ES-I3 (cell line): Measurements from ENCODE around the gene FOXC2.

Experiments
- H3K36me3 ChIP-seq: 2 replicates; pipeline ENCODE4 v1.6.1; 2013; ENCODE audit warnings: mild to moderate bottlenecking, low read length, control low read depth, moderate library complexity; ENCODE audit not compliant: insufficient read depth
- H3K4me1 ChIP-seq: 2 replicates; pipeline ENCODE4 v1.6.1; 2013; ENCODE audit warnings: mild to moderate bottlenecking, control low read depth, low read length; ENCODE audit not compliant: insufficient read depth
- H3K9ac ChIP-seq: 2 replicates; pipeline ENCODE4 v1.6.1; 2013; ENCODE audit warnings: low read depth, mild to moderate bottlenecking, low read length, moderate library complexity
- H3K9me3 ChIP-seq: 2 replicates; pipeline ENCODE4 v1.6.1; 2013; ENCODE audit warnings: mild to moderate bottlenecking, low read length, moderate library complexity; ENCODE audit not compliant: control insufficient read depth, insufficient read depth

Gene FOXC2

DNA sequence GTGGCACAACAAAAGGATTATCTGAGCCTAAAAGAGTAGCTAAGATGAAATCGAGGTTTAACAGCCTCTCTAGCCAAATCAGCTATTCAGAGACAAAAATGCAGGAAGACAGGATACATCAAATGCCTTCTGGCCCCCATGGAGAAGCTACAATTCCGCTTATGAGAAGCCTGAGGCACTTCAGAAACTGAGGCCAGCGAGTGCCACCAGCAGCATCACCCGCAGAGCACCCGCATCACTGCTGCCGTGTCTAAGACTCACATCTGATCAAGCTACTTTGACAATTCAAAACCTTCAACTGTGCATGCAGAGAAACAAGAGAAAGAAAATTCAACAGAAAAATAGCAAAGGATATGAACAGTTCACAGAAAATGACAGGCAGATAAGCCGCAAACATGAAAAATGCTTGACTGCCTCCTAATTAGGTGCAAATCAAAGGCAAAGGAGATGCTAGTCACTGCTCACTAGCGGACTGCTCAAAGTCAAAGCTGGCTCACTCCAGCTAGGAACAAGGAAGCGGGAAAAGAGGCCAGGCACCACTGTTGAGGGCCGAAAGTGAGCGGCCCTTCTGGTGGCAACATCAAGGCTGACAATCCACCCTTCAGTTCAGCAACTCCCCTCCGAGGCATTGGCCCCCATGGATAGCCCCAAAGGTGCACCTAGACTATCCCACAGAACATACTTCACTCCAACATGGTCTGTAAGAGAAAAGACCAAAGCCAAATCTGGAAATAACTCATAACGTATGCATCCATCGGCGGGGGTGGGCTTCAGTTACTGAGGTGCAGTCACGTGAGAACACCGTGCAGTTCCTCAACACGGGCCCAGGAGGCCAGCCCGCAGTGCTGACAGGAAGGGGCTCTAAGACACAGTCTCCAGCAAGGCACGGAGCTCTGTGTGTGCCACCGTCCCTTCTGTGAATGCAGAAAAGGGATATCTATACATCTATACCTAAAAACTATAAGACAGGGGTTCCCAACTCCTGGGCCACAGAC is 23.6 kb upstream of the FOXC2 start:
- H3K36me3 ChIP-seq, result no peaks in the 10 kb centered on the region; the same call in 1 of the 2 replicates
- H3K4me1 ChIP-seq, result no peaks in the 10 kb centered on the region
- no peaks in the 10 kb centered on the region for H3K9me3 ChIP-seq
- H3K9ac ChIP-seq, result no peak overlapping the region

DNA sequence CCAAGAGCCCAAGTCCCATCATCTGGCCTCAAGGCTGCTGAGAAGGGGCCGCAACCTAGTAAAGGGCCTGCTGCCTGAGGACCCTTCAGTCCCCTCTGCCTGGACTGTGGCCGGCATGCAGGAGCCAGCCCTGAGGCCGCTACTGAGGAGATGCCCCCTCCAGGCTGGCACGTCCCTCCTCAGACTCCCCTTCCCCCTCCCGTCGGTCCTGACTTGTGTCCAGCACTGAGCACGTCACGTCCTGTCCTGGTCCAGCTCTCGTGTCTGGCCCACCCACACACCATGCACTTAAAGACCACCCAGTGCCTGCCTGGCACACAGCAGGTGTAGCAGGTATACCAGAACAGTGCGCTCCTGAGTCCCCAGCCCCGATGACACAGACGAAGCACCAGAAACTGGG is 21.1 kb upstream of the FOXC2 start:
- H3K9me3 ChIP-seq, result no peaks in the 10 kb centered on the region
- no peaks in the 10 kb centered on the region for H3K4me1 ChIP-seq
- H3K36me3 ChIP-seq, result no peaks in the 10 kb centered on the region
- no peak overlapping the region for H3K9ac ChIP-seq

DNA sequence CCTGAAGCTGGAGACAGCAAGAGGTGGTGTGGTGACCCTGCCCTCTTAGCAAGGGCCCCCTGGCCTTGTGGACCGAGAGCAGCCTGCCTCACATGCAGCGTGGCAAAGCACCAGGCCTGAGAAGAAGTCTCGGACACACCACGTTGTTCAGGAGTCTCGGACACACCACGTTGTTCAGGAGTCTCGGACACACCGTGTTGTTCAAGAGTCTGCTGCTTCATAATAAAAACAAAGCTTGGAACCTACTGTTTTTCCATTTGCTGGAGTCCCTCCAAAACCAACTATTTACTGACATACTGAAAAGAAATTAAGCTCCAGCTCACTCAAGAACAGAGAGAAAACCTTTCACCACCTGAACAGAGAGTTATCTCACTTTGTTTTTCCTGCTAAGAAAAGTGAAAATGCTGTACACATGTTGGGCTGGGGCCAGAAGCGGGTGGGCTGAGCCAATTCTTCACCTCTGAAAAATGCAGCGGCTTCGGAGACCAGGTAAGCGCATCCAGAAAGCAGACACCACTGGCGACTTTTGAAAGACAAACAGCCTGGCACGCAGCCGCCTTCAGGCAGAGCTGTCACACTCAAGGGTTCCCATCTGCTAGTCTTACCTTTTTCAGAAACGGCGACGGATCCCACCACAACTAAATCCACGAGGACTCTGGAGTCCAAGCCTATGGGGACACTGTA is 20.5 kb upstream of the FOXC2 start:
- Histone ChIP-seq H3K36me3 (no peaks in the 10 kb centered on the region; the same call in 1 of the 2 replicates), H3K9me3 (no peaks in the 10 kb centered on the region), H3K4me1 (no peaks in the 10 kb centered on the region), H3K9ac (no peak overlapping the region)

DNA sequence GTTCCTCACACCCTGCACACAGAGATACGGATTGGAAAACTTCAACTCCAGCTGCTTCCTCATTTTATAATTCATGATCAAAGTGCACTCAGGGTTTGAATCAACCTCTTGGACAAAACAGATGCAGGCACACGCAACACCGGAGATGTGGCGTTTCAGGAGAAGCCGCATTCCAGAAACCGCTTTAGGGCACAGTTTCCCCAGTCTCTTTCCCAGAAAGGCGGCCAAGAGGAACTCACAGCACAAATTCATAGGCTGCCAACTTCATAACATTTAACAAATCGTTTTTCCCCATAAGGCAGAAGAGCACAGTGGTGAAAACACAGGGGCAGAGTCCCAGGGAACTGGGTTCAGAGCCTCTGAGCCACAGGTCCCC is 20.0 kb upstream of the FOXC2 start:
- Histone ChIP-seq H3K9ac (no peak overlapping the region), H3K36me3 (no peaks in the 10 kb centered on the region; the same call in 1 of the 2 replicates), H3K4me1 (no peaks in the 10 kb centered on the region), H3K9me3 (no peaks in the 10 kb centered on the region)

DNA sequence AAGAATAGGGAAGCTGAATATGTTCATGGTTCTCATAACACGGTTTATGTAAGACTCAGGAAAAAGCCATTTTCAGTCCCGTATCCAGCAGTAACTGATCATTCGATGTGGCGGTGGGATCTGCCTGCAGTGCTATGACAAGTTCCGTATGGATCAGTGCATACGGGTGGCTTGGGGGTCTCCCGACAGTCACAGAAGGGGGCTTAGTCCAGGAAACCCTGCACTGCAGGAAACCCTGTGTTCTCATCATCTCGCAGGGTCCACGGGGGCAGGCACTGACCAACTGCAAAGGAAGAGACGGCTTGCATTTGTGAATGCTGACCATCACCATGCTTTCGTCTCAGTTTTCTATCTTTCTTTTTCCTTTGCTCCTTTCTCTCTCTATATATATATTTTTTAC is 19.3 kb upstream of the FOXC2 start:
- Histone ChIP-seq H3K36me3 (no peaks in the 10 kb centered on the region; the same call in 1 of the 2 replicates), H3K9ac (no peak overlapping the region), H3K4me1 (no peaks in the 10 kb centered on the region), H3K9me3 (no peaks in the 10 kb centered on the region)

DNA sequence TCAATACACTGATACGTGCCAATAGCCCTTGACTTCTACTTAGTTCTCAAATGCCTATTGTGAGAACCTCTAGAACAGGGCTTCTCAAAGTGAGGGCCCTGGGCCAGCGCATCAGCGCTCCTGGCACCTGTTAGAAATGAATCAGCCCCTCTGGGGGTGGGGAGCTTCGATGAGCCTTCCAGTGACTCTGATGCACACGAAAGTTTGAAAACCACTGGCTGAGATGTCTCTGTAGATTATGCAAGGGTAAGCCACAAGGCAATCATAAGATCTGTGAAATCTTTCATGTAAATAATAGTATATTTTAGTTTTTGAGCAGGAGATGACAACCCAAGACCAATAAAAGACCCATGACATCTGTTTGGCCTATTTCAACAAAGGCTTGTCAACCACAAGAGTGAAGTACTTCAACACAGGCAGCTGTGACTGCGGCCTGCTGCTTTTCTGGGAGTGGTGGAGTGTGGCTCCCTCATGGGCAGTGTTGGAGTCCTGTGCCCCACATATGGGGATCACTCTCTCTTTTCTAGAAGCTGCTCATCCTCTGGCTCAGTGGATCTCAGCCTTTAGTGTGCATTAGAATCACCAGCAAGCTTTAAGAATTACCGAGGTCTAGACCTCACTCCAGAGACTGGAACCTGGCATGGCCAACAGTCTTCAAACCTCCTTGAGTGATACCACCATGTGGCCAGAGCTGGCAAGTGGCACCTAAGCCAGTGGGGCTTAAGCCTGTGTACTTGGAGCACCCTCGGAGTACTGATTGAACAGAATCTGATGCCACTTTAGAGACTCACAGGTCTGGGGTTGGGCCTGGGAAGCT is 17.3 kb upstream of the FOXC2 start:
- no peaks in the 10 kb centered on the region; the same call in 1 of the 2 replicates for H3K36me3 ChIP-seq
- H3K9me3 ChIP-seq, result no peaks in the 10 kb centered on the region
- peaks cover 3% of the 10 kb centered on the region for H3K4me1 ChIP-seq
- no peak overlapping the region for H3K9ac ChIP-seq

DNA sequence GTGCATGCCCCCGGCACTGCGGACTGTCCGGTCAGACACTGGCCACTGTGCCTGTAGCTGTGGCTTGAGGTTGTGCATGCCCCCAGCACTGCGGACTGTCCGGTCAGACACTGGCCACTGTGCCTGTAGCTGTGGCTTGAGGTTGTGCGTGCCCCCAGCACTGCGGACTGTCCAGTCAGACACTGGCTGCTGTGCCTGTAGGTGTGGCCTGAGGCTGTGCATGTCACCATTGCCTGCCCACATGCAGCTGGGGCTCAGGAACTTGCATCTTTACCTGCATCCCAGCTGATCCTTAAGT is 16.8 kb upstream of the FOXC2 start:
- Histone ChIP-seq H3K4me1 (peaks cover 4% of the 10 kb centered on the region), H3K36me3 (no peaks in the 10 kb centered on the region; the same call in 1 of the 2 replicates), H3K9ac (no peak overlapping the region), H3K9me3 (no peaks in the 10 kb centered on the region)

DNA sequence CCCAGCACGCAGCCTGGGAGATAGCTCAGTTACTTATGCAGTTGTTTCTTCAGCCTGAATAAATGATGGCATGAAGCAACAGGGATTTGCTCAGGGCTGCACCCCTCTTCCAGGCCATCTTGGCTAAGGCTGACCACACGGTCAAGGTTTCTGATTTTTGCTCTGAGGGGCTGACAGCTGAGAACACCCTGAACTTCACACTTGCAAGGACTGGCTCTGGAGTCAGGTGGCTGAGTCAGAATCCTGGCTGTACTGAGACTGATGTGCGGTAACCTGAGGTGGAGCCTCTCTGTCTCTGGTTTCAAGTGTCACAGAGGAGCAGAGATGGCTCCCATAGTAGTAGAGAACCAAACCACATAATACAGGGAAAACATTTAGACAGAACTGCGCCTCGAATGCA is 16.3 kb upstream of the FOXC2 start:
- peaks cover 4% of the 10 kb centered on the region for H3K4me1 ChIP-seq
- H3K9ac ChIP-seq, result no peak overlapping the region
- no peaks in the 10 kb centered on the region; the same call in 1 of the 2 replicates for H3K36me3 ChIP-seq
- no peaks in the 10 kb centered on the region for H3K9me3 ChIP-seq

DNA sequence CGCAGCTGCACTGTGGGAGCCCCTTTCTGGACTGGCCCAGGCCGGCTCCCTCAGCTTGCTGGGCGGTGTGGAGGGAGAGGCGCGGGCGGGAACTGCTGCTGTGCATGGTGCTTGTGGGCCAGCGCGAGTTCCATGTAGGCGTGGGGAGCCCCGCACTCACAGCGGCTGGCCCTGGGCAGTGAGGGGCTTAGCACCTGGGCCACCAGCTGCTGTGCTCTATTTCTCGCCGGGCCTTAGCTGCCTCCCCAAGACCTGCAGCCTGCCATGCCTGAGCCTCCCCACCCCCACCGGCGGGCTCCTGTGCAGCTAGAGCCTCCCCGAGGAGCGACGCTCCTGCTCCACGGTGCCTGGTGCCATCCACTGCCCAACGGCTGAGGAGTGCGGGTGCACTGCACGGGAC is 13.3 kb upstream of the FOXC2 start:
- no peaks in the 10 kb centered on the region for H3K9me3 ChIP-seq
- peaks cover 4% of the 10 kb centered on the region for H3K4me1 ChIP-seq
- H3K9ac ChIP-seq, result no peak overlapping the region
- no peaks in the 10 kb centered on the region; the same call in 1 of the 2 replicates for H3K36me3 ChIP-seq

DNA sequence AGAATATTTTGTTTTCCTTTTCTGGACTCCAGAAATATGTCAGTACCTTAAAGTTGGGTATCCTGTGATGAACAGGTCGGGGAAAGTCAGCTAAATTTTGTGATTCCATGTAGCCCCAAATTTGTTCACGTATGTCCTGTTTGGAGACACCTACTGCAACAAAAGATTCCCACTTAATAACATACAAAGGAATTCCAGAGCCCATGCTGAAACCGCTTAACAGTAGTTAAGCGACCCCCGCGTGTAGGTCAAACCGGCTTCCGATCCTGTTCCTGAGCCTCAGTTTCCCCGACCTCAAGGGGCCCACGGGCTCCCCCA is 12.1 kb upstream of the FOXC2 start:
- Histone ChIP-seq H3K36me3 (no peaks in the 10 kb centered on the region; the same call in 1 of the 2 replicates), H3K4me1 (peaks cover 4% of the 10 kb centered on the region), H3K9ac (peak overlapping the region; percentile 71), H3K9me3 (no peaks in the 10 kb centered on the region)

DNA sequence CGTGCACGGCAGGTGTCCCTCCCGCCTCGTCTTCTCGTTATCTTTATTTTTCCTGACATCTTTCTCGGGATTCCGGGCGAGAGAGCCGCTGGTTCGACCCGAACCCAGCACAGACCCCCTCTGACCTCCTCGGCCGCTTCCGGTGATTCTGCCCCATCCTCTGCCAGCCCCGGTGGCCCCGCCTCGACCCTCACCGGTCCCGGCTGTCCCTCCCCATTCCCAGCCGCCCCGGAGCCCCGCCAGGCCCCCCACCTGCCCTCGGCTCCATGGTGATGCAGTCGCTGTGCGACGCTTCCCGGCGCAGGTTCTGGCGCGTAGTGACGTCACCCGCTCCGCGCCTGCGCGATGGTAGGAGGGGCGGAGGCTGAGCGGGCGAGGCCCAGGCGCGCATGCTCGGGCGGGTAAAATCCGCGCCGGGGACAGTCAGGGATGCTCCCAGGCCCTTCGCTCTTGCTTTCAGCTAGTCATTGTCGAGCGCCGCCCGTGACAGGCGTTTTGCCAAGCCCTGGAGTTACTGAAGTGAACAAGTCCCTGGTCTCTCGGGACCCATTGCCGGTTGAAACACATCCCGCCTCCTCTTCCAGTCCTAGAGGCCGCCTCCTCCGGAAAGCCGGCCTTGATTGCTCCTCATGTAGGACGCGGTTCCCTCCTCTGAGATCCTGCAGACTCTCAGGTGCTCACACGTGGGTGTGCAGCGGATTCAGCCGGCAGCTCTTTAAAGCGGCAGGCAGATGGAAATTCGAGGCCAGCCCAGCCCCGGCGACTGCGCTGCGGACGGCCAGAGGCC is 11.5 kb upstream of the FOXC2 start, which contains the start of gene MTHFSD:
TSS of gene MTHFSD (minus strand) at position 319 of the 787 bp plus-strand sequence. CDS start at position 268, 51 bp downstream.
- Histone ChIP-seq H3K36me3 (no peaks in the 10 kb centered on the region; the same call in 1 of the 2 replicates), H3K4me1 (peaks cover 4% of the 10 kb centered on the region), H3K9me3 (no peaks in the 10 kb centered on the region), H3K9ac (peak within 1 kb of the TSS; percentile 71)

DNA sequence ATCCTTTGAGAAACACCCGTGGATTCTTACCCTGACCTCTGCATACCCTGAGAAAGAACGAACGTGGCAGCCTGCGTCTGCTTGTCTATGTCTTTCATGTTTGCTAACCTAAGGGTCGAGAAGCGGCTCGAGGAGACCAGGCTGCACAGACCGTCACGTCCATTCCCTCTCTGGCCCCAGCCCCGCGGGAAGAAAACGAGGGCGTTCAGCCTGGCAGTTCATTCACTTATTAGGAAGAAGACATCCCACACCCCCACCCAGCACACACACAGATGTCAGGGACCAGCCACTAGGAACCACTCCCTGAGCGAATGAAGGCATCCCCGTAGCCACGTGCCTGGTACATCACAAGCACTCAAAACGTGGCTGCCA is 10.9 kb upstream of the FOXC2 start:
- Histone ChIP-seq H3K4me1 (peaks cover 4% of the 10 kb centered on the region), H3K36me3 (no peaks in the 10 kb centered on the region; the same call in 1 of the 2 replicates), H3K9me3 (no peaks in the 10 kb centered on the region), H3K9ac (peak overlapping the region; percentile 71)

DNA sequence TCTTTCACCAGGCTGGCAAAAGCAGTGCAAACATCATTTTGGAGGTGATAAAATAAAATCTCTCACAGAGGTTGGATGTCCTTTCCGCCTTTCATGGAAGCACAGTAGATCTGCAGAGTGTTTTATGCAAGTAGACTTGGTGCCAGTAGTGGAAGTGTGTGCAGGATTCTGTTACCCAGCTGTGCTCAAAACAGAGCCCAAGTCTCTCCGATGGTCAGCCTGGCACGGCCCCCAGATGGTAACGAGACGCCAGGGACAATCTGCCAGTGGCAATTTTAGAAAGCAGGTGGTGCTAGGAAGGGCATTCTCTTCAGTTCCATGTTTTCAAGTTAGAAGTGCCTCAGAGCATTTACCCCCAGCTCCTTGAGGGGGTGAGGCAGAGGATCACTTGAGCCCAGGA is 10.1 kb upstream of the FOXC2 start:
- Histone ChIP-seq H3K9ac (no peak overlapping the region), H3K4me1 (peaks cover 4% of the 10 kb centered on the region), H3K9me3 (no peaks in the 10 kb centered on the region), H3K36me3 (no peaks in the 10 kb centered on the region)

DNA sequence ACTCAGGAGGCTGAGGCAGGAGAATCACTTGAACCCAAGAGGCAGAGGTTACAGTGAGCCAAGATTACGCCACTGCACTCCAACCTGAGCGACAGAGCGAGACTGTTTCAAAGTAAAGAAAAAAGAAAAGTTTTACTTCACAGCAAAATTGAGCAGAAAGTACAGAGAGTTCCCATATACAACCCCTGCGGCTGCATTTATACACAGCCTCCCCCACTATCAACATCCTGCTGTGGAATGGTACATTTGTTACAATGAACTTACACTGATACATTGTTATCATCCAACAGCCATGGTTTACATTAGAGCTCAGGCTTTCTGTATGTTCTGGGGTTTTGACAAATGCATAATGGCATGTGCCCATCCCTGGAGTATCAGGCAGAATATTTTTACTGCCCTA is 9.0 kb upstream of the FOXC2 start:
- Histone ChIP-seq H3K36me3 (no peaks in the 10 kb centered on the region), H3K4me1 (peaks cover 4% of the 10 kb centered on the region), H3K9ac (no peak overlapping the region), H3K9me3 (no peaks in the 10 kb centered on the region)
